DLD1 (cell line): ENCODE results near the gene LRIT3.
"Not testable (repeated sequence)": the region's sequence is repeated elsewhere in the genome, so short reads cannot be mapped to it uniquely, and the experiment has no call there.

Source experiments
- in situ Hi-C: cut with HindIII; loops from 2 replicates; pipeline ENCODE4 v1.10.0; 2017; ENCODE audit warnings: low sequenced_read_pairs

The LRIT3 gene

GRCh38 chr4:109846395-109847098, 1.4 kb upstream of the LRIT3 start:
- in situ Hi-C loops = no loop called here

GRCh38 chr4:109848501-109848900, 594 bp downstream of the LRIT3 start:
- in situ Hi-C loops = no loop called here

GRCh38 chr4:109850601-109851000, 2.7 kb downstream of the LRIT3 start:
- in situ Hi-C loops = no loop called here

GRCh38 chr4:109859426-109860300, 11.8 kb downstream of the LRIT3 start:
- in situ Hi-C loops = not testable (repeated sequence)

GRCh38 chr4:109861271-109861670, 13.4 kb downstream of the LRIT3 start:
- in situ Hi-C loops = no loop called here

- in situ Hi-C loops = no loop called here
These were observed 14.1 kb downstream of the LRIT3 start for GRCh38 chr4:109861916-109862511.

GRCh38 chr4:109864134-109864533, 16.2 kb downstream of the LRIT3 start:
- in situ Hi-C loops = no loop called here

- in situ Hi-C loops = no loop called here
These were observed 22.2 kb downstream of the LRIT3 start for GRCh38 chr4:109870061-109870460.

- in situ Hi-C loops = no loop called here
These were observed 24.2 kb downstream of the LRIT3 start for GRCh38 chr4:109872065-109872464.

- in situ Hi-C loops = no loop called here
These were observed 25.2 kb downstream of the LRIT3 start for GRCh38 chr4:109872950-109873656.

GRCh38 chr4:109873791-109874514, 26.0 kb downstream of the LRIT3 start:
- in situ Hi-C loops = no loop called here

GRCh38 chr4:109875106-109875505, 27.2 kb downstream of the LRIT3 start:
- in situ Hi-C loops = no loop called here

GRCh38 chr4:109875553-109875952, 27.6 kb downstream of the LRIT3 start:
- in situ Hi-C loops = not testable (repeated sequence)

- in situ Hi-C loops = no loop called here
These were observed 28.8 kb downstream of the LRIT3 start for GRCh38 chr4:109876634-109877265.

GRCh38 chr4:109877400-109877799, 29.5 kb downstream of the LRIT3 start:
- in situ Hi-C loops = no loop called here

GRCh38 chr4:109878355-109878754, 30.4 kb downstream of the LRIT3 start:
- in situ Hi-C loops = no loop called here

GRCh38 chr4:109879081-109879480, 31.2 kb downstream of the LRIT3 start:
- in situ Hi-C loops = no loop called here

- in situ Hi-C loops = no loop called here
These were observed 31.9 kb downstream of the LRIT3 start for GRCh38 chr4:109879636-109880314.

- in situ Hi-C loops = no loop called here
These were observed 38.4 kb downstream of the LRIT3 start for GRCh38 chr4:109886303-109886702.
